Upper lobe of right lung (tissue), 1 donor: ENCODE measurements around the gene PLEKHN1. TPM values are rescaled to one million over a fixed set of nuclear protein-coding genes. Genes with fewer than 3 reads are reported as not detected.

Experiments used
- ATAC-seq: fragments of 200-7000 bp; cut with Tn5 transposase; one replicate; pipeline ENCODE4 v1.9.1; 2020; ENCODE audit warnings: mild to moderate bottlenecking, moderate library complexity
- DNase-seq: peaks from one replicate; pipeline ENCODE4 v3.0.0-alpha.2; 2020
- H3K27ac ChIP-seq: fragments of 200-600 bp; one replicate; pipeline ENCODE4 v1.8.0; 2022
- H3K27me3 ChIP-seq: fragments of 200-600 bp; one replicate; pipeline ENCODE4 v1.8.0; 2022; ENCODE audit warnings: mild to moderate bottlenecking
- H3K36me3 ChIP-seq: fragments of 200-600 bp; one replicate; pipeline ENCODE4 v1.8.0; 2022
- H3K4me1 ChIP-seq: fragments of 200-600 bp; one replicate; pipeline ENCODE4 v1.8.0; 2022
- H3K4me3 ChIP-seq: fragments of 200-600 bp; one replicate; pipeline ENCODE4 v1.8.0; 2022; ENCODE audit warnings: mild to moderate bottlenecking
- H3K9me3 ChIP-seq: fragments of 200-600 bp; one replicate; pipeline ENCODE4 v1.8.0; 2022
- CTCF ChIP-seq: fragments of 200-600 bp; IDR thresholded peaks from one replicate; pipeline ENCODE4 v1.8.0; 2022; ENCODE audit warnings: antibody characterized with exemption
- intact Hi-C: fragments of 100-400 bp; cut with DNase I; formaldehyde crosslinking; loops from one replicate; pipeline ENCODE4 v1.11.0; 2022
- total RNA-seq: library from RNA; stranded (reverse); fragmentation: NEBNext Ultra II Directional; extraction: Animal tissue kit (Norgen Biotek cat#: 25700); gene quantifications from one replicate; pipeline ENCODE4 v1.2.1, GENCODE V29; 2021
- donor health status: DM: no; HTN: yes; CAD: no; lungs with severe emphysema.

PLEKHN1 gene
- total RNA-seq, 1 donor from 2014 or later = 2.1 TPM

- DNase-seq = no peak
- no peak for ATAC-seq
- H3K27ac ChIP-seq = no peak overlapping the region
- H3K36me3 ChIP-seq = no peaks in the 10 kb centered on the region
- no peak for TF ChIP-seq CTCF
- H3K9me3 ChIP-seq = no peaks in the 10 kb centered on the region
- peaks cover 70% of the 10 kb centered on the region for H3K27me3 ChIP-seq
- intact Hi-C loops = no loop called here
- H3K4me3 ChIP-seq = no peak overlapping the region
- H3K4me1 ChIP-seq = peaks cover 16% of the 10 kb centered on the region
Measured at GRCh38 chr1:937521-937920, 28.8 kb upstream of the PLEKHN1 start.

- H3K4me1 ChIP-seq = peaks cover 22% of the 10 kb centered on the region
- H3K9me3 ChIP-seq = no peaks in the 10 kb centered on the region
- intact Hi-C loops = no loop called here
- no peaks in the 10 kb centered on the region for H3K36me3 ChIP-seq
- no peak for DNase-seq
- TF ChIP-seq CTCF = peak; percentile 33
- no peak overlapping the region for H3K4me3 ChIP-seq
- peak; percentile 43 for ATAC-seq
- H3K27ac ChIP-seq = no peak overlapping the region
- H3K27me3 ChIP-seq = peaks cover 77% of the 10 kb centered on the region
Measured at GRCh38 chr1:938088-938683, 28.1 kb upstream of the PLEKHN1 start.

GRCh38 chr1:938711-939489, 27.4 kb upstream of the PLEKHN1 start:
- Histone ChIP-seq H3K4me3 (no peak overlapping the region), H3K9me3 (no peaks in the 10 kb centered on the region), H3K4me1 (peaks cover 22% of the 10 kb centered on the region), H3K36me3 (no peaks in the 10 kb centered on the region), H3K27me3 (peaks cover 78% of the 10 kb centered on the region), H3K27ac (no peak overlapping the region)
- intact Hi-C loops = no loop called here
- no peak for TF ChIP-seq CTCF
- ATAC-seq (no peak), DNase-seq (no peak)

GRCh38 chr1:939511-940106, 26.7 kb upstream of the PLEKHN1 start:
- Histone ChIP-seq H3K27ac (no peak overlapping the region), H3K4me1 (peaks cover 22% of the 10 kb centered on the region), H3K36me3 (no peaks in the 10 kb centered on the region), H3K4me3 (no peak overlapping the region), H3K27me3 (peaks cover 78% of the 10 kb centered on the region), H3K9me3 (no peaks in the 10 kb centered on the region)
- no peak for TF ChIP-seq CTCF
- DNase-seq = no peak
- intact Hi-C loops = no loop called here
- ATAC-seq = no peak

GRCh38 chr1:940107-941014, 25.9 kb upstream of the PLEKHN1 start:
- peaks cover 5% of the 10 kb centered on the region for H3K36me3 ChIP-seq
- peak overlapping the region; percentile 30 for H3K27ac ChIP-seq
- H3K4me1 ChIP-seq = peaks cover 22% of the 10 kb centered on the region
- intact Hi-C loops = no loop called here
- TF ChIP-seq CTCF = no peak
- H3K9me3 ChIP-seq = no peaks in the 10 kb centered on the region
- DNase-seq = no peak
- ATAC-seq = peak; percentile 3
- peak overlapping the region; percentile 36 for H3K4me3 ChIP-seq
- H3K27me3 ChIP-seq = peaks cover 73% of the 10 kb centered on the region
